ENCODE measurements around the gene CDH4. TPM values are rescaled to one million over a fixed set of nuclear protein-coding genes. Genes with fewer than 3 reads are reported as not detected.

The CDH4 gene
- total RNA-seq, 1 donor from 2014 or later = not detected

GRCh38 chr20:61416546-61416945, 164.5 kb downstream of the CDH4 start:
- Histone ChIP-seq H3K27me3 (no peaks in the 10 kb centered on the region), H3K9me3 (no peaks in the 10 kb centered on the region), H3K27ac (no peak overlapping the region), H3K36me3 (no peaks in the 10 kb centered on the region), H3K4me3 (no peak overlapping the region), H3K4me1 (no peaks in the 10 kb centered on the region)
- DNase-seq (ENCODE audit: low spot score in 2 of 2) = no peak
- TF ChIP-seq CTCF (IDR thresholded peaks at IDR 0.05) = no peak
- intact Hi-C loops (cut with DNase I) = no loop called here

DNA sequence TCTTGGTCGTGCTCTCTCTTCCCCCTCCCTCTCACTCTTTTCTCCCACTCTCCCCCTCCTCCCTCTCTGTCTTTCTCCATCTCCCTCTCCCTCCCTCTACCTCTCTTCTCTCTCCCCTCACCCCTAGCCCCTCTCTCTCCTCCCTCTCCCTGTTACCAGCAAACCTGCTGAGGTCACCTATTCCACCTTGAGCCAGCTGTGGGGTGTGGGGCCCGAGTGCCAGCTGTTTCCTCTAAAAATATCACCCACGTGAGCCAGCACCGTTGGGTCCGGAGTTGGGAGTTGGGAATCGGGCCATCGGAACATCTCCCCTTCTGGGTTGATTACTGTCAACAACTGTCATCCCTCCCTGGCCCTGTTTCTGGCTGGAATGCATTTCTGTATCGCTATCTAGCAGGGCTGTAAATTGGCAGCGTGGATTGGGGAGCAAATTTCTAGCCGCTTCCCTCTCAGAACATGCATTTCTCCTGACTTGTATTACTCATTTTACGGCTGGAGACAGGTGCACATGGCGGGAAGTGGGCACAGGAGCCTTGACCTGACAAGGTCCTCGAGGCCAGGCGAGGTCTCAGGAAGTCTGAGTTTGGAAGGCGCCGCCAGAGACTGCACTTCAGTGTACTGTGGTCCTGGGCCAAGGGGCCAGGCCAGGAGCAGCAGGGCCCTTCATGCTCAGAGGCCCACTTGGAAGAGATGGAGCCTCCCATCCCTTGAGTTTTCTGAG, 165.3 kb downstream of the CDH4 start:
- Histone ChIP-seq H3K4me3 (no peak overlapping the region), H3K36me3 (no peaks in the 10 kb centered on the region), H3K9me3 (no peaks in the 10 kb centered on the region), H3K27me3 (no peaks in the 10 kb centered on the region), H3K27ac (no peak overlapping the region), H3K4me1 (no peaks in the 10 kb centered on the region)
- no peak for TF ChIP-seq CTCF (IDR thresholded peaks at IDR 0.05)
- DNase-seq (ENCODE audit: low spot score in 2 of 2) = no peak
- intact Hi-C loops (cut with DNase I) = no loop called here

DNA sequence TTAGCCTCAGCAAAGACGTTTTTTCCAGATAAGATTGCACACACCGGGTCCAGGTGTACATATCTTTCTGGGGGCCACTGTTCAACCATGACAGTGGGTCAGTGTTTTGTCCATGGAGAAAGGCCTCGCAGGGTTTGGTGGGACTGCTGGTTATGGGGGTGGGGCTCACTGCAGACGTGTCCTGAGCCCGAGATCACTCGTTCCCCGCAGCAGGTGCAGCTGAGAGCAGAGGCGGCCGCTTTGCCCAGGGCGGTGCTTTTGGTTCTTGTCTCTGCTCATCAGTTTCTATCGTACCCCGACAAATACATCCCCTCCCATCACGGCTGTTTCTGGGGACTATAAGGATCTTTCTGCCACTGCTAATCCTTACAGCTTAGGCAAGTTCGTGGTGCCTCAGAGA, 166.9 kb downstream of the CDH4 start:
- no peak for DNase-seq (ENCODE audit: low spot score in 2 of 2)
- Histone ChIP-seq H3K9me3 (no peaks in the 10 kb centered on the region), H3K4me1 (no peaks in the 10 kb centered on the region), H3K4me3 (no peak overlapping the region), H3K27ac (no peak overlapping the region), H3K27me3 (no peaks in the 10 kb centered on the region), H3K36me3 (no peaks in the 10 kb centered on the region)
- intact Hi-C loops (cut with DNase I) = no loop called here
- TF ChIP-seq CTCF (IDR thresholded peaks at IDR 0.05) = no peak

DNA sequence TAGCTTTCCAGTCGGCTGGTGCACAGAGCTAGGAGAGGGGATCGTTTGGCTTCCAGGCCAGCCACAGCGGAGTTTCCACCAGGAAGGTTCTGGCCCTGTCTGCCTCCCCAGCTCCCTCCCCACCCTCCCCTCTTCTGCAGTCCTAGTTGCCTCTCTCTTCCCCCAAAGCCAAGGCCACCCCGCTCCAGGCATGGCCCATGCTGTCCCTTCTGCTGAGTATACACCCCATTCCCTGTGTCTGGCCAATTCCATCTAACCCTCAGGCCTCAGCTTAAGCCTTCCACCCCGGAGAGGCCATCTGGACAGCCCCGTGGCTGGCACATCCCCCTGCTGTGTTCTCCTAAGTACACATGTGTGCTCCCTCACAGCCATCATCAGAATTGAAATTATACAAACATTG, 167.4 kb downstream of the CDH4 start:
- Histone ChIP-seq H3K36me3 (no peaks in the 10 kb centered on the region), H3K4me1 (no peaks in the 10 kb centered on the region), H3K9me3 (no peaks in the 10 kb centered on the region), H3K27me3 (no peaks in the 10 kb centered on the region), H3K4me3 (no peak overlapping the region), H3K27ac (no peak overlapping the region)
- DNase-seq (ENCODE audit: low spot score in 2 of 2) = no peak
- TF ChIP-seq CTCF (IDR thresholded peaks at IDR 0.05) = no peak
- intact Hi-C loops (cut with DNase I) = no loop called here

DNA sequence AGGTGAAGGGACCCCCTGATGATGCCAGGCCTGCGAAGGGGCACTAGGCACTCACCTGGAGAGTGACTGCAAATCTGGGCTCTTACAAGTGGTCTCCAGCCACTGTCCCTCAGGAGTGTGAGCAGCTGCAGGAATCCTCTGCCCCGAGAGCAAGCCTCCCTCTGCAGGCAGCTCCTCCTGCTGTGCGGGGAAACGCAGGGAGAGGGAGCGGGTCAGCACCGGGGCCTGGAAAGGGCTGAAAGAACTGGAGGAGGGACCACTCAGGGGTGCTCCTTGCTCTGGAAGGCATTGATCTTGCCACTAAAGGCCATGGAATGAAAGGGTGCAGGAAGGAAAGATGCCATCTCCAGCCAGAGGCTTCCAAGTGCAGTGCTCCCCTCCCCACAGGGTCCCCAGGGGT, 168.0 kb downstream of the CDH4 start:
- no peaks in the 10 kb centered on the region for H3K9me3 ChIP-seq
- no peaks in the 10 kb centered on the region for H3K4me1 ChIP-seq
- TF ChIP-seq CTCF (IDR thresholded peaks at IDR 0.05) = no peak
- no peak overlapping the region for H3K27ac ChIP-seq
- no peaks in the 10 kb centered on the region for H3K27me3 ChIP-seq
- H3K36me3 ChIP-seq = no peaks in the 10 kb centered on the region
- intact Hi-C loops (cut with DNase I) = no loop called here
- DNase-seq (ENCODE audit: low spot score in 2 of 2) = no peak
- H3K4me3 ChIP-seq = no peak overlapping the region

GRCh38 chr20:61420781-61421180, 168.7 kb downstream of the CDH4 start:
- DNase-seq (ENCODE audit: low spot score in 2 of 2) = no peak
- no peaks in the 10 kb centered on the region for H3K36me3 ChIP-seq
- no peak overlapping the region for H3K27ac ChIP-seq
- H3K9me3 ChIP-seq = no peaks in the 10 kb centered on the region
- H3K27me3 ChIP-seq = no peaks in the 10 kb centered on the region
- intact Hi-C loops (cut with DNase I) = no loop called here
- no peak overlapping the region for H3K4me3 ChIP-seq
- no peak for TF ChIP-seq CTCF (IDR thresholded peaks at IDR 0.05)
- H3K4me1 ChIP-seq = no peaks in the 10 kb centered on the region
